ENCODE data around the gene C11orf68. TPM values are rescaled to one million over a fixed set of nuclear protein-coding genes. Genes with fewer than 3 reads are reported as not detected.

C11orf68 gene
- total and polyA plus RNA-seq, 10 of the 15 experiments (the other 5 are each of a cell fraction or from before 2014, with no cell fraction given), result 3.0 to 25.4 (median 16.7) TPM

DNA sequence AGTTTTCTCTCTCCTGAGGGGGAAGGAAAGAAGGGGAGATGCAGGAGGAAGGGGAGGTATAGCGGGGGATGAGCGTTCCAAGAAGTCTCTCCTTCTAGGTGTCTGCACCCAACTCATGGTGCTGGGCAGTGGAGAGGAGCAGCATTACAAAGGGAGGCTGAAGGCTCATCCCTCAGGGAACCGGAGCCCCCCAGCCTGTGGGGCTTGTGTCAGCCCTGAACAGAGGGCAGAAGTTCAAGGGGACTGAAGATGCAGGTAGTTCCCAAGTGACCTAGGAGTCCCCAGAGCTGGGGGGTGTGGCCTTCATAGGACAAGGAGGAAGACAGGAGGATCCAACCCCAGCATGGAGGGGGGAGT lies 1.8 kb downstream of the C11orf68 start:
- no peaks in the 10 kb centered on the region; a peak in 1 of 4 replicates for H3K36me3 ChIP-seq (ENCODE audit: control insufficient read depth in 2 of 2, insufficient read depth in 2 of 2, low read length in 1 of 2)
- no peak overlapping the region for H3K27ac ChIP-seq (ENCODE audit: control insufficient read depth, insufficient read depth)
- ChIA-PET POLR2A (interaction anchor here (1.0 to 2.5 kb wide), 4 partner anchors 26 to 59 kb away, joined by 3 to 17 read pairs (median 7); partner anchors contain the start of genes CCDC85B and FIBP), RAD21 (ENCODE audit: unreplicated experiment) (no interaction called here), CTCF (interaction anchor here (0.9 to 2.1 kb wide), 3 partner anchors 25 to 71 kb away, joined by 3 to 9 read pairs (median 4); no protein-coding TSS in a partner anchor), SMC1A (ENCODE audit: uncharacterized antibody, unreplicated experiment) (interaction anchor here (1.7 kb wide), 1 partner anchor 23 kb away, joined by 6 read pairs; no protein-coding TSS in a partner anchor)
- TF ChIP-seq SP1 (IDR thresholded peaks at IDR 0.05; ENCODE audit: low read depth, low read length) (no peak), SMAD5 (IDR thresholded peaks at IDR 0.05; ENCODE audit: low read depth) (0 out of 2 replicates have a peak, but pooled peaks have one; percentile 2)
- no peak for FAIRE-seq
- peak overlapping the region; percentile 87 for H3K4me2 ChIP-seq (ENCODE audit: control insufficient read depth, insufficient read depth)
- intact Hi-C loops (cut with micrococcal nuclease; ENCODE audit: unreplicated experiment) (no loop called here), in situ Hi-C loops (cut with MboI) (no loop called here)
- DNase-seq (ENCODE audit: low read depth, low spot score), result no peak
- 94% methylated on average over 3 of the region's 3 CpGs for WGBS (ENCODE audit: insufficient coverage, insufficient replicate concordance, low lambda C conversion rate, missing lambda C conversion rate)
- H3K9me3 ChIP-seq (replicated peaks; ENCODE audit: control insufficient read depth, insufficient read depth, low read length), result no peaks in the 10 kb centered on the region
- peaks cover 34% of the 10 kb centered on the region for H3K79me2 ChIP-seq (ENCODE audit: control insufficient read depth, insufficient read depth, low read length)
- no peak overlapping the region for H3K9ac ChIP-seq (ENCODE audit: control insufficient read depth, insufficient read depth, low read length)
- H2AFZ ChIP-seq (ENCODE audit: control insufficient read depth, low read depth, low read length), result no peak overlapping the region
- no peak for ATAC-seq
- no peak overlapping the region; the same call in 1 of the 2 replicates for H3K4me3 ChIP-seq
- H4K20me1 ChIP-seq (ENCODE audit: control insufficient read depth, insufficient read depth), result no peaks in the 10 kb centered on the region
- no TSS peak for BruUV-seq (replicated peaks)
- H3K27me3 ChIP-seq (replicated peaks in 1 of 2; ENCODE audit: control insufficient read depth in 2 of 2, insufficient read depth in 2 of 2, low read length in 1 of 2), result no peaks in the 10 kb centered on the region
- H3K4me1 ChIP-seq (ENCODE audit: control insufficient read depth, insufficient read depth, low read length), result peaks cover 36% of the 10 kb centered on the region

- Histone ChIP-seq H3K9me3 (replicated peaks; ENCODE audit: control insufficient read depth, insufficient read depth, low read length) (no peaks in the 10 kb centered on the region), H2AFZ (ENCODE audit: control insufficient read depth, low read depth, low read length) (no peak overlapping the region), H3K36me3 (ENCODE audit: control insufficient read depth in 2 of 2, insufficient read depth in 2 of 2, low read length in 1 of 2) (no peaks in the 10 kb centered on the region; a peak in 1 of 4 replicates), H3K4me2 (ENCODE audit: control insufficient read depth, insufficient read depth) (0 out of 2 replicates have a peak overlapping the region, but pooled peaks have one; percentile 87), H3K9ac (ENCODE audit: control insufficient read depth, insufficient read depth, low read length) (no peak overlapping the region), H3K4me3 (no peak overlapping the region), H4K20me1 (ENCODE audit: control insufficient read depth, insufficient read depth) (no peaks in the 10 kb centered on the region), H3K27me3 (replicated peaks in 1 of 2; ENCODE audit: control insufficient read depth in 2 of 2, insufficient read depth in 2 of 2, low read length in 1 of 2) (no peaks in the 10 kb centered on the region), H3K27ac (ENCODE audit: control insufficient read depth, insufficient read depth) (no peak overlapping the region), H3K4me1 (ENCODE audit: control insufficient read depth, insufficient read depth, low read length) (peaks cover 41% of the 10 kb centered on the region), H3K79me2 (ENCODE audit: control insufficient read depth, insufficient read depth, low read length) (peaks cover 34% of the 10 kb centered on the region)
- intact Hi-C loops (cut with micrococcal nuclease; ENCODE audit: unreplicated experiment) (no loop called here), in situ Hi-C loops (cut with MboI) (no loop called here)
- ChIA-PET CTCF (interaction anchor here (1.9 kb wide), 1 partner anchor 27 kb away, joined by 5 read pairs; no protein-coding TSS in a partner anchor), POLR2A (interaction anchor here (2.3 kb wide), 1 partner anchor 57 kb away, joined by 7 read pairs; the partner anchor contains the start of gene MUS81), SMC1A (ENCODE audit: uncharacterized antibody, unreplicated experiment) (no interaction called here), RAD21 (ENCODE audit: unreplicated experiment) (no interaction called here)
- TF ChIP-seq CBFB (IDR thresholded peaks at IDR 0.05; ENCODE audit: low read depth), result no peak
- TF ChIP-seq NFYA (IDR thresholded peaks at IDR 0.05; ENCODE audit: borderline replicate concordance, low read depth, low read length), result no peak
- TF ChIP-seq, protein P1, sequence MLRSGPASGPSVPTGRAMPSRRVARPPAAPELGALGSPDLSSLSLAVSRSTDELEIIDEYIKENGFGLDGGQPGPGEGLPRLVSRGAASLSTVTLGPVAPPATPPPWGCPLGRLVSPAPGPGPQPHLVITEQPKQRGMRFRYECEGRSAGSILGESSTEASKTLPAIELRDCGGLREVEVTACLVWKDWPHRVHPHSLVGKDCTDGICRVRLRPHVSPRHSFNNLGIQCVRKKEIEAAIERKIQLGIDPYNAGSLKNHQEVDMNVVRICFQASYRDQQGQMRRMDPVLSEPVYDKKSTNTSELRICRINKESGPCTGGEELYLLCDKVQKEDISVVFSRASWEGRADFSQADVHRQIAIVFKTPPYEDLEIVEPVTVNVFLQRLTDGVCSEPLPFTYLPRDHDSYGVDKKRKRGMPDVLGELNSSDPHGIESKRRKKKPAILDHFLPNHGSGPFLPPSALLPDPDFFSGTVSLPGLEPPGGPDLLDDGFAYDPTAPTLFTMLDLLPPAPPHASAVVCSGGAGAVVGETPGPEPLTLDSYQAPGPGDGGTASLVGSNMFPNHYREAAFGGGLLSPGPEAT (IDR thresholded peaks at IDR 0.05; ENCODE audit: low read depth), result no peak
- no peak for TF ChIP-seq FOXK2 (IDR thresholded peaks at IDR 0.05)
- no peak for TF ChIP-seq RAD51 (IDR thresholded peaks at IDR 0.05)
- TF ChIP-seq FOXM1 (IDR thresholded peaks at IDR 0.05; ENCODE audit: low read depth, low read length), result no peak
- no peak for TF ChIP-seq TARDBP (IDR thresholded peaks at IDR 0.05; ENCODE audit: borderline replicate concordance)
- 73% methylated on average over 7 of the region's 7 CpGs for WGBS (ENCODE audit: insufficient coverage, insufficient replicate concordance, low lambda C conversion rate, missing lambda C conversion rate)
- BruUV-seq (replicated peaks), result no TSS peak
- FAIRE-seq (no peak), DNase-seq (ENCODE audit: low read depth, low spot score) (no peak), ATAC-seq (no peak)
These were observed 2.5 kb downstream of the C11orf68 start for GRCh38 chr11:65916391-65916790.

Data from GM12878 (cell line).